Peyer's patch (tissue), 4 donors: ENCODE results near the gene OPRD1. TPM values are rescaled to one million over a fixed set of nuclear protein-coding genes. Genes with fewer than 3 reads are reported as not detected.

Experiments
- DNase-seq, 3 donors: peaks; one replicate each; pipeline ENCODE4 v3.0.0-alpha.2; 2017 to 2019
- H3K27ac ChIP-seq, 4 donors: fragments of 200-600 bp; sonication (generic); one replicate each; pipeline ENCODE4 v1.5.1; 2016 to 2019
- H3K27me3 ChIP-seq, 2 donors: fragments of 200-600 bp; sonication (generic); one replicate each; pipeline ENCODE4 v1.5.1; 2019
- H3K36me3 ChIP-seq, 3 donors: fragments of 200-600 bp; sonication (generic); one replicate each; pipeline ENCODE4 v1.5.1; 2016 to 2019
- H3K4me1 ChIP-seq, 4 donors: fragments of 200-600 bp; sonication (generic); one replicate each; pipeline ENCODE4 v1.5.1; 2016 to 2019
- H3K4me3 ChIP-seq, 4 donors: fragments of 200-600 bp; sonication (generic); 1 replicate in 3 of 4; 2 replicates in 1 of 4; pipeline ENCODE4 v1.5.1; 2016 to 2019; ENCODE audit warnings: mild to moderate bottlenecking in 1 of 4
- H3K9me3 ChIP-seq, 4 donors: fragments of 200-600 bp; sonication (generic); one replicate each; pipeline ENCODE4 v1.5.1; 2016 to 2019; ENCODE audit warnings: mild to moderate bottlenecking in 1 of 4
- POLR2A ChIP-seq, 2 donors: fragments of 450-650 bp; IDR thresholded peaks; one replicate each; pipeline ENCODE4 v1.5.1; 2017; ENCODE audit warnings: antibody characterized with exemption in 2 of 2, mild to moderate bottlenecking in 2 of 2, moderate library complexity in 2 of 2
- total RNA-seq, 4 donors: library from RNA; depleted of rRNA; stranded (reverse); fragments of >200 nt; gene quantifications; one replicate each; pipeline ENCODE4 v1.1.0, GENCODE V29; 2016
- TF ChIP-seq, protein P1 (sequence below), 6 experiments: fragments of 450-650 bp in 4 of 6; fragments of 200-600 bp in 2 of 6; sonication (generic) in 1 of 6; IDR thresholded peaks; one replicate each; pipeline ENCODE4 v1.5.1; 2017 to 2019; ENCODE audit warnings: antibody characterized with exemption in 6 of 6, mild to moderate bottlenecking in 3 of 6, moderate library complexity in 1 of 6

OPRD1 gene
- total RNA-seq, 4 donors from 2014 or later = 0.18 TPM; not detected in 3

DNA sequence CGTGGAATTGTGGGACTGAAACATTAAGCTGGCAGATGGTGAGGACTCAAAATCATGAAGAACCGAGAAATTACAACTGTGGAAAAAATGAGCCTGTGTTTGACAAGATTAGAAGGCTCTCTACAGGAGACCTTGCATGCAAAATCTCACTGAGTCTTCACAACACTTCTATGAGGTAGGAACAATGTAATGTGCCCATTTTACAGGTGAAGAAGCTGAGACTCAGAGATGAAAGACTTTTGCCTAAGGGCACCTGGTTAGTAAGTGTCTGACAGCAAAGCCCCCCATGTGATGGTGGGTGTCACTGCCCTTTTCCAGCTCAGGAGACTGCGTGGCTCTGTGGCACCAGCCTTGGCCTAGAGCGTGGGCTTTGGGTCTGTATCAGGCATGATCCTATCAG lies 21.0 kb downstream of the OPRD1 start:
- DNase-seq = no peak
- TF ChIP-seq, protein P1, sequence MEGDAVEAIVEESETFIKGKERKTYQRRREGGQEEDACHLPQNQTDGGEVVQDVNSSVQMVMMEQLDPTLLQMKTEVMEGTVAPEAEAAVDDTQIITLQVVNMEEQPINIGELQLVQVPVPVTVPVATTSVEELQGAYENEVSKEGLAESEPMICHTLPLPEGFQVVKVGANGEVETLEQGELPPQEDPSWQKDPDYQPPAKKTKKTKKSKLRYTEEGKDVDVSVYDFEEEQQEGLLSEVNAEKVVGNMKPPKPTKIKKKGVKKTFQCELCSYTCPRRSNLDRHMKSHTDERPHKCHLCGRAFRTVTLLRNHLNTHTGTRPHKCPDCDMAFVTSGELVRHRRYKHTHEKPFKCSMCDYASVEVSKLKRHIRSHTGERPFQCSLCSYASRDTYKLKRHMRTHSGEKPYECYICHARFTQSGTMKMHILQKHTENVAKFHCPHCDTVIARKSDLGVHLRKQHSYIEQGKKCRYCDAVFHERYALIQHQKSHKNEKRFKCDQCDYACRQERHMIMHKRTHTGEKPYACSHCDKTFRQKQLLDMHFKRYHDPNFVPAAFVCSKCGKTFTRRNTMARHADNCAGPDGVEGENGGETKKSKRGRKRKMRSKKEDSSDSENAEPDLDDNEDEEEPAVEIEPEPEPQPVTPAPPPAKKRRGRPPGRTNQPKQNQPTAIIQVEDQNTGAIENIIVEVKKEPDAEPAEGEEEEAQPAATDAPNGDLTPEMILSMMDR (IDR thresholded peaks at IDR 0.05) = no peak
- TF ChIP-seq POLR2A (IDR thresholded peaks at IDR 0.05) = no peak
- Histone ChIP-seq H3K36me3 (no peaks in the 10 kb centered on the region), H3K27me3 (no peaks in the 10 kb centered on the region), H3K4me3 (no peak overlapping the region), H3K4me1 (no peaks in the 10 kb centered on the region), H3K27ac (no peak overlapping the region), H3K9me3 (no peaks in the 10 kb centered on the region)

GRCh38 chr1:28833381-28833780 lies 21.4 kb downstream of the OPRD1 start:
- no peak for DNase-seq
- Histone ChIP-seq H3K27ac (no peak overlapping the region), H3K9me3 (no peaks in the 10 kb centered on the region), H3K4me3 (no peak overlapping the region), H3K27me3 (no peaks in the 10 kb centered on the region), H3K36me3 (no peaks in the 10 kb centered on the region), H3K4me1 (no peaks in the 10 kb centered on the region)
- no peak for TF ChIP-seq POLR2A (IDR thresholded peaks at IDR 0.05)
- TF ChIP-seq, protein P1 (IDR thresholded peaks at IDR 0.05) = no peak

DNA sequence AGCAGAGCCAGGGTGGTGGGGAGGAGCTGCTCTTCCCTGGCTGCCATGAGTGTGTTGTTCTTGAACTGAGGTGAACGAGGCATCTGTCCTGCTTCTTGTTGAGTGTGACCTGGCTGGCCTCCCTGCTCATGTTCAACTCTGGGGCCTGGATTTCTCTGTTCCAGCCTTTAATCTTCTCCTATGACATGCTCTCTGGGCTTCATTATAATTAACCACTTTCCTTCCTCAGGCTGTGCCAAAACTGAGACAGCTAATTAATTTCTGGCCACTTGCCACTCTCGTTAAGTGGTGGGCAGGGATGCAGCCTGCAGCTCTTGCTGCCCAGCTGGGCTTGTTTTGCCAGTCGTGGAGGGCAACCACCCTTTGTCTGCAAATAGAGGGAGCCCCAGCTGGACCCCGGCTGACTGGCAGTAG lies 23.3 kb downstream of the OPRD1 start:
- no peaks in the 10 kb centered on the region for H3K36me3 ChIP-seq
- no peak for DNase-seq
- no peak overlapping the region for H3K27ac ChIP-seq
- no peak overlapping the region for H3K4me3 ChIP-seq
- no peaks in the 10 kb centered on the region for H3K27me3 ChIP-seq
- H3K9me3 ChIP-seq = no peaks in the 10 kb centered on the region
- no peaks in the 10 kb centered on the region for H3K4me1 ChIP-seq
- TF ChIP-seq POLR2A (IDR thresholded peaks at IDR 0.05) = no peak
- TF ChIP-seq, protein P1 (IDR thresholded peaks at IDR 0.05) = no peak

DNA sequence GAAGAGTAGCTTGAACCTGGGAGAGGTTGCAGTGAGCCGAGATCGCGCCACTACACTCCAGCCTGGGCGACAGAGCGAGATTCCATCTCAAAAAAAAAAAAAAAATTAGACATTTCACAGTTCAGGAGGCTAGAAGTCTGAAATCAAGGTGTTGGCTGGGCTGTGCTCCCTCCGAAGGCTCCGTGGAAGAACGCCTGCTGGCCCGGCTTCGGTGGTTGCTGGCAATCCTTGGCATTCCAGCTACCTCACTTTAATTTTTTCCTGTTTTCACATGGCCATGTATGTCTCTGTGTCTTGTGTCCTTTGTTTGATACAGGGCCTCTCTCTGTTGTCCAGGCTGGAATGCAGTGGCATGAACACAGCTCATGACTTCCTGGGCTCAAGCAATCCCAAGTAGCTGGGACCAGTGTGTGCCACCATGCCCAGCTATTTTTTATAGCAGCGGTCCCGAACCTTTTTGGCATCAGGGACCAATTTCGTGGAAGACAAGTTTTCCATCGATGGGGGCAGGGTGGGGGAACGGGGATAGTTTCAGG lies 24.5 kb downstream of the OPRD1 start:
- H3K4me3 ChIP-seq = no peak overlapping the region
- no peaks in the 10 kb centered on the region for H3K27me3 ChIP-seq
- H3K9me3 ChIP-seq = no peaks in the 10 kb centered on the region
- TF ChIP-seq, protein P1 (IDR thresholded peaks at IDR 0.05) = no peak
- TF ChIP-seq POLR2A (IDR thresholded peaks at IDR 0.05) = no peak
- H3K27ac ChIP-seq = no peak overlapping the region
- no peaks in the 10 kb centered on the region for H3K36me3 ChIP-seq
- H3K4me1 ChIP-seq = no peaks in the 10 kb centered on the region
- no peak for DNase-seq

GRCh38 chr1:28840928-28841544 lies 29.1 kb downstream of the OPRD1 start:
- Histone ChIP-seq H3K27me3 (no peaks in the 10 kb centered on the region), H3K27ac (no peak overlapping the region)

More at GRCh38 chr1:28840928-28841544, 29.1 kb downstream of the OPRD1 start:
- H3K36me3 ChIP-seq = no peaks in the 10 kb centered on the region
- no peaks in the 10 kb centered on the region for H3K9me3 ChIP-seq
- no peak for DNase-seq
- no peaks in the 10 kb centered on the region for H3K4me1 ChIP-seq
- TF ChIP-seq POLR2A (IDR thresholded peaks at IDR 0.05) = no peak
- TF ChIP-seq, protein P1 (IDR thresholded peaks at IDR 0.05) = no peak
- H3K4me3 ChIP-seq = no peak overlapping the region
